CD4-positive, CD25-positive, alpha-beta regulatory T cell (primary cell): ENCODE measurements around the gene QARS1. TPM values are rescaled to one million over a fixed set of nuclear protein-coding genes. Genes with fewer than 3 reads are reported as not detected.

Experiments used
- ATAC-seq, 2 donors: fragments of 150-1000 bp; cut with Tn5 transposase; one replicate each; pipeline ENCODE4 v1.10.0; 2021; ENCODE audit warnings: low read depth in 2 of 2, moderate number of reproducible peaks in 2 of 2, moderate library complexity in 1 of 2
- DNase-seq, 3 donors: peaks; one replicate each; pipeline versions ENCODE4 v3.0.0 to v3.0.0-alpha.2; 2012 to 2022; ENCODE audit warnings: mixed read lengths in 1 of 3
- H3K27ac ChIP-seq: one replicate; pipeline ENCODE4 v1.7.0; 2013; ENCODE audit warnings: mild to moderate bottlenecking, low read length; ENCODE audit not compliant: insufficient read depth, poor library complexity, severe bottlenecking
- H3K27me3 ChIP-seq: one replicate; pipeline ENCODE4 v1.7.0; 2013; ENCODE audit warnings: low read length; ENCODE audit not compliant: control insufficient read depth, insufficient read depth
- H3K36me3 ChIP-seq: one replicate; pipeline ENCODE4 v1.7.0; 2013; ENCODE audit warnings: mild to moderate bottlenecking, low read length, moderate library complexity; ENCODE audit not compliant: control insufficient read depth, insufficient read depth
- H3K4me1 ChIP-seq: 2 replicates; pipeline ENCODE4 v1.7.0; 2013; ENCODE audit warnings: mild to moderate bottlenecking, low read length; ENCODE audit not compliant: insufficient read depth, control insufficient read depth, poor library complexity, severe bottlenecking
- H3K4me3 ChIP-seq: one replicate; pipeline ENCODE4 v1.7.0; 2013; ENCODE audit warnings: low read depth, mild to moderate bottlenecking, low read length, moderate library complexity
- H3K9me3 ChIP-seq, 2 experiments: 1 replicate in 1 of 2; 2 replicates in 1 of 2; pipeline ENCODE4 v1.7.0; 2013; ENCODE audit warnings: low read length in 2 of 2, mild to moderate bottlenecking in 1 of 2, moderate library complexity in 1 of 2; ENCODE audit not compliant: control insufficient read depth in 2 of 2
- H3K27ac Mint-ChIP-seq, 3 donors: one replicate each; pipeline ENCODE4 v1.8.0; 2020 to 2022; ENCODE audit warnings: mild to moderate bottlenecking in 3 of 3, mixed read lengths in 3 of 3, moderate library complexity in 2 of 3
- H3K27me3 Mint-ChIP-seq: one replicate; pipeline ENCODE4 v1.8.0; 2022; ENCODE audit warnings: mild to moderate bottlenecking, mixed read lengths
- H3K36me3 Mint-ChIP-seq: one replicate; pipeline ENCODE4 v1.8.0; 2020; ENCODE audit warnings: mixed read lengths
- H3K4me1 Mint-ChIP-seq, 4 donors: one replicate each; pipeline ENCODE4 v1.8.0; 2020 to 2022; ENCODE audit warnings: mixed read lengths in 4 of 4, mild to moderate bottlenecking in 1 of 4
- H3K4me3 Mint-ChIP-seq, 4 donors: one replicate each; pipeline ENCODE4 v1.8.0; 2020 to 2022; ENCODE audit warnings: mild to moderate bottlenecking in 4 of 4, mixed read lengths in 4 of 4, moderate library complexity in 3 of 4
- H3K9me3 Mint-ChIP-seq, 7 donors: one replicate each; pipeline ENCODE4 v1.8.0; 2020 to 2022; ENCODE audit warnings: mixed read lengths in 7 of 7, mild to moderate bottlenecking in 3 of 7, moderate library complexity in 2 of 7
- polyA plus RNA-seq, 4 donors: library from polyadenylated mRNA; unstranded; fragments of 300-500 nt; fragmentation: Illumina TruSeq; gene quantifications; one replicate each; pipeline ENCODE4 v1.2.3, GENCODE V29; 2021
- total RNA-seq: library from RNA; stranded (reverse); gene quantifications from one replicate; pipeline ENCODE4 v1.2.3, GENCODE V29; 2022

The QARS1 gene
- total and polyA plus RNA-seq, 5 donors from 2014 or later, result 102 to 224 (median 134) TPM

GRCh38 chr3:49119439-49119838 is 14.9 kb upstream of the QARS1 start:
- Histone ChIP-seq H3K4me3 (peak overlapping the region; percentile 87), H3K36me3 (peaks cover 44% of the 10 kb centered on the region), H3K9me3 (no peaks in the 10 kb centered on the region), H3K4me1 (peaks cover 26% of the 10 kb centered on the region), H3K27me3 (no peaks in the 10 kb centered on the region), H3K27ac (peak overlapping the region; percentile 91)
- peaks cover 0 to 1% (median 0%) of the 10 kb centered on the region in 7 donors for H3K9me3 Mint-ChIP-seq
- DNase-seq (no peak), ATAC-seq (no peak)
- H3K27ac Mint-ChIP-seq, result peak overlapping the region in 1 of 3 donors; percentile 94
- H3K4me1 Mint-ChIP-seq, result peaks cover 0 to 22% (median 5%) of the 10 kb centered on the region in 4 donors
- H3K36me3 Mint-ChIP-seq, result peaks cover 13% of the 10 kb centered on the region
- H3K4me3 Mint-ChIP-seq, result peak overlapping the region; percentile 84 to 89 (median 88)
- H3K27me3 Mint-ChIP-seq, result peaks cover 5% of the 10 kb centered on the region

GRCh38 chr3:49119036-49119435 is 14.5 kb upstream of the QARS1 start:
- H3K4me3 Mint-ChIP-seq, result peak overlapping the region in 3 of 4 donors; percentile 88 to 89 (median 89)
- H3K27ac ChIP-seq, result no peak overlapping the region
- DNase-seq, result no peak
- peaks cover 14% of the 10 kb centered on the region for H3K36me3 Mint-ChIP-seq
- H3K27ac Mint-ChIP-seq, result peak overlapping the region in 1 of 3 donors; percentile 94
- no peaks in the 10 kb centered on the region for H3K9me3 ChIP-seq
- H3K36me3 ChIP-seq, result peaks cover 48% of the 10 kb centered on the region
- peaks cover 5% of the 10 kb centered on the region for H3K27me3 Mint-ChIP-seq
- peaks cover 0 to 22% (median 5%) of the 10 kb centered on the region in 4 donors for H3K4me1 Mint-ChIP-seq
- H3K4me3 ChIP-seq, result peak overlapping the region; percentile 87
- H3K27me3 ChIP-seq, result no peaks in the 10 kb centered on the region
- peaks cover 26% of the 10 kb centered on the region for H3K4me1 ChIP-seq
- H3K9me3 Mint-ChIP-seq, result peaks cover 0 to 1% (median 0%) of the 10 kb centered on the region in 7 donors
- no peak for ATAC-seq

GRCh38 chr3:49112262-49112661 is 7.7 kb upstream of the QARS1 start:
- ATAC-seq (no peak), DNase-seq (no peak)
- no peaks in the 10 kb centered on the region for H3K27me3 Mint-ChIP-seq
- H3K4me1 ChIP-seq, result no peaks in the 10 kb centered on the region
- peaks cover 0 to 4% (median 0%) of the 10 kb centered on the region in 4 donors for H3K4me1 Mint-ChIP-seq
- no peaks in the 10 kb centered on the region for H3K9me3 ChIP-seq
- H3K27ac ChIP-seq, result no peak overlapping the region
- H3K27me3 ChIP-seq, result no peaks in the 10 kb centered on the region
- H3K36me3 ChIP-seq, result peaks cover 79% of the 10 kb centered on the region
- H3K4me3 Mint-ChIP-seq, result no peak overlapping the region
- H3K27ac Mint-ChIP-seq, result no peak overlapping the region
- H3K9me3 Mint-ChIP-seq, result peaks cover 0 to under 1% (median 0%) of the 10 kb centered on the region in 7 donors
- peaks cover 45% of the 10 kb centered on the region for H3K36me3 Mint-ChIP-seq
- H3K4me3 ChIP-seq, result no peak overlapping the region

GRCh38 chr3:49111347-49111746 is 6.8 kb upstream of the QARS1 start:
- no peaks in the 10 kb centered on the region for H3K27me3 Mint-ChIP-seq
- Histone ChIP-seq H3K4me1 (no peaks in the 10 kb centered on the region), H3K27me3 (no peaks in the 10 kb centered on the region), H3K27ac (no peak overlapping the region), H3K4me3 (no peak overlapping the region), H3K36me3 (peaks cover 70% of the 10 kb centered on the region), H3K9me3 (no peaks in the 10 kb centered on the region)
- no peaks in the 10 kb centered on the region for H3K9me3 Mint-ChIP-seq
- peak overlapping the region in 1 of 4 donors; percentile 2 for H3K4me3 Mint-ChIP-seq
- H3K36me3 Mint-ChIP-seq, result peaks cover 41% of the 10 kb centered on the region
- no peak for ATAC-seq
- no peak for DNase-seq
- H3K4me1 Mint-ChIP-seq, result peaks cover 0 to 3% (median 0%) of the 10 kb centered on the region in 4 donors
- H3K27ac Mint-ChIP-seq, result no peak overlapping the region

- no peaks in the 10 kb centered on the region for H3K27me3 Mint-ChIP-seq
- Histone ChIP-seq H3K9me3 (no peaks in the 10 kb centered on the region), H3K27me3 (no peaks in the 10 kb centered on the region), H3K4me1 (no peaks in the 10 kb centered on the region), H3K27ac (no peak overlapping the region), H3K4me3 (no peak overlapping the region), H3K36me3 (peaks cover 64% of the 10 kb centered on the region)
- H3K4me3 Mint-ChIP-seq, result no peak overlapping the region
- DNase-seq (no peak), ATAC-seq (no peak)
- H3K27ac Mint-ChIP-seq, result no peak overlapping the region
- no peaks in the 10 kb centered on the region for H3K9me3 Mint-ChIP-seq
- peaks cover 0 to 4% (median under 1%) of the 10 kb centered on the region in 4 donors for H3K4me1 Mint-ChIP-seq
- H3K36me3 Mint-ChIP-seq, result peaks cover 37% of the 10 kb centered on the region
These were observed 6.2 kb upstream of the QARS1 start for GRCh38 chr3:49110780-49111179.

GRCh38 chr3:49108346-49108745 is 3.8 kb upstream of the QARS1 start:
- ATAC-seq (no peak), DNase-seq (no peak)
- H3K27ac Mint-ChIP-seq, result no peak overlapping the region
- H3K27me3 Mint-ChIP-seq, result no peaks in the 10 kb centered on the region
- no peak overlapping the region for H3K4me3 Mint-ChIP-seq
- H3K9me3 Mint-ChIP-seq, result no peaks in the 10 kb centered on the region
- H3K4me3 ChIP-seq, result no peak overlapping the region
- peaks cover 41% of the 10 kb centered on the region for H3K36me3 ChIP-seq
- H3K4me1 Mint-ChIP-seq, result peaks cover 4 to 28% (median 11%) of the 10 kb centered on the region in 4 donors
- H3K9me3 ChIP-seq, result no peaks in the 10 kb centered on the region
- H3K27me3 ChIP-seq, result no peaks in the 10 kb centered on the region
- peaks cover 26% of the 10 kb centered on the region for H3K36me3 Mint-ChIP-seq
- peaks cover 17% of the 10 kb centered on the region for H3K4me1 ChIP-seq
- no peak overlapping the region for H3K27ac ChIP-seq

- H3K9me3 Mint-ChIP-seq, result no peaks in the 10 kb centered on the region
- Histone ChIP-seq H3K27me3 (no peaks in the 10 kb centered on the region), H3K9me3 (no peaks in the 10 kb centered on the region), H3K27ac (peak overlapping the region; percentile 79), H3K36me3 (peaks cover 34% of the 10 kb centered on the region), H3K4me1 (peaks cover 21% of the 10 kb centered on the region), H3K4me3 (peak overlapping the region; percentile 75)
- peaks cover 33% of the 10 kb centered on the region for H3K36me3 Mint-ChIP-seq
- DNase-seq (no peak), ATAC-seq (no peak)
- no peaks in the 10 kb centered on the region for H3K27me3 Mint-ChIP-seq
- peak overlapping the region; percentile 98 to 99 (median 98) for H3K27ac Mint-ChIP-seq
- H3K4me3 Mint-ChIP-seq, result peak overlapping the region; percentile 94 to 98 (median 97)
- H3K4me1 Mint-ChIP-seq, result peaks cover 4 to 33% (median 16%) of the 10 kb centered on the region in 4 donors
These were observed 518 bp downstream of the QARS1 start for GRCh38 chr3:49104052-49104426.

- DNase-seq (no peak), ATAC-seq (no peak)
- no peak overlapping the region for H3K4me3 ChIP-seq
- no peaks in the 10 kb centered on the region for H3K27me3 Mint-ChIP-seq
- H3K9me3 ChIP-seq, result no peaks in the 10 kb centered on the region
- H3K36me3 ChIP-seq, result peaks cover 51% of the 10 kb centered on the region
- H3K27ac ChIP-seq, result no peak overlapping the region
- H3K4me3 Mint-ChIP-seq, result peak overlapping the region in 1 of 4 donors; percentile 96
- H3K36me3 Mint-ChIP-seq, result peaks cover 38% of the 10 kb centered on the region
- no peaks in the 10 kb centered on the region for H3K27me3 ChIP-seq
- H3K4me1 Mint-ChIP-seq, result peaks cover 4 to 25% (median 14%) of the 10 kb centered on the region in 4 donors
- H3K27ac Mint-ChIP-seq, result no peak overlapping the region
- H3K4me1 ChIP-seq, result peaks cover 20% of the 10 kb centered on the region
- H3K9me3 Mint-ChIP-seq, result no peaks in the 10 kb centered on the region
These were observed 4.4 kb downstream of the QARS1 start for GRCh38 chr3:49100046-49100615.
